Measurements from ENCODE around the gene DENND1B. TPM values are rescaled to one million over a fixed set of nuclear protein-coding genes. Genes with fewer than 3 reads are reported as not detected.

The DENND1B gene
- total RNA-seq, 1 experiment from 2014 or later = 20.9 TPM

GRCh38 chr1:197664391-197664790 lies 110.9 kb downstream of the DENND1B start:
- H3K27me3 Mint-ChIP-seq (ENCODE audit: insufficient read depth, unreplicated experiment) = no peaks in the 10 kb centered on the region
- intact Hi-C loops (cut with micrococcal nuclease) = no loop called here
- H3K4me3 Mint-ChIP-seq (ENCODE audit: unreplicated experiment) = no peak overlapping the region
- no peak for TF ChIP-seq CTCF (IDR thresholded peaks at IDR 0.05; ENCODE audit: unreplicated experiment)
- CTCF ChIA-PET = no interaction called here
- peaks cover 5% of the 10 kb centered on the region for H3K36me3 Mint-ChIP-seq (ENCODE audit: insufficient read depth, unreplicated experiment)
- H3K4me1 Mint-ChIP-seq (ENCODE audit: insufficient read depth, unreplicated experiment) = peaks cover 14% of the 10 kb centered on the region
- no peak for DNase-seq (ENCODE audit: unreplicated experiment)
- no TSS peak for BruUV-seq (replicated peaks)
- no peaks in the 10 kb centered on the region for H3K9me3 Mint-ChIP-seq (ENCODE audit: unreplicated experiment)
- POLR2A ChIA-PET = interaction anchor here (0.6 to 0.7 kb wide), 2 partner anchors 9 to 1220 kb away, joined by 3 read pairs; no protein-coding TSS in a partner anchor
- no peak overlapping the region for H3K27ac Mint-ChIP-seq (ENCODE audit: low read depth, unreplicated experiment)

- peaks cover 5% of the 10 kb centered on the region for H3K36me3 Mint-ChIP-seq (ENCODE audit: insufficient read depth, unreplicated experiment)
- POLR2A ChIA-PET = no interaction called here
- no peak overlapping the region for H3K4me3 Mint-ChIP-seq (ENCODE audit: unreplicated experiment)
Observed at GRCh38 chr1:197663162-197663953, 111.9 kb downstream of the DENND1B start.

GRCh38 chr1:197660389-197660788 lies 114.9 kb downstream of the DENND1B start:
- H3K9me3 Mint-ChIP-seq (ENCODE audit: unreplicated experiment) = no peaks in the 10 kb centered on the region
- no peak overlapping the region for H3K27ac Mint-ChIP-seq (ENCODE audit: low read depth, unreplicated experiment)
- DNase-seq (ENCODE audit: unreplicated experiment) = no peak
- CTCF ChIA-PET = no interaction called here
- POLR2A ChIA-PET = interaction anchor here (0.7 to 1.3 kb wide), 2 partner anchors 75 to 243 kb away, joined by 3 to 4 read pairs; no protein-coding TSS in a partner anchor
- no TSS peak for BruUV-seq (replicated peaks)
- H3K27me3 Mint-ChIP-seq (ENCODE audit: insufficient read depth, unreplicated experiment) = no peaks in the 10 kb centered on the region
- peaks cover 16% of the 10 kb centered on the region for H3K4me1 Mint-ChIP-seq (ENCODE audit: insufficient read depth, unreplicated experiment)
- TF ChIP-seq CTCF (IDR thresholded peaks at IDR 0.05; ENCODE audit: unreplicated experiment) = no peak
- peaks cover 11% of the 10 kb centered on the region for H3K36me3 Mint-ChIP-seq (ENCODE audit: insufficient read depth, unreplicated experiment)
- intact Hi-C loops (cut with micrococcal nuclease) = no loop called here
- H3K4me3 Mint-ChIP-seq (ENCODE audit: unreplicated experiment) = no peak overlapping the region

More at GRCh38 chr1:197663162-197663953, 111.9 kb downstream of the DENND1B start:
- H3K27me3 Mint-ChIP-seq (ENCODE audit: insufficient read depth, unreplicated experiment) = no peaks in the 10 kb centered on the region
- H3K4me1 Mint-ChIP-seq (ENCODE audit: insufficient read depth, unreplicated experiment) = peaks cover 16% of the 10 kb centered on the region
- no peak for TF ChIP-seq CTCF (IDR thresholded peaks at IDR 0.05; ENCODE audit: unreplicated experiment)
- CTCF ChIA-PET = no interaction called here
- DNase-seq (ENCODE audit: unreplicated experiment) = no peak
- intact Hi-C loops (cut with micrococcal nuclease) = no loop called here
- no peaks in the 10 kb centered on the region for H3K9me3 Mint-ChIP-seq (ENCODE audit: unreplicated experiment)
- no TSS peak for BruUV-seq (replicated peaks)
- peak overlapping the region; percentile 18 for H3K27ac Mint-ChIP-seq (ENCODE audit: low read depth, unreplicated experiment)

- no peak for TF ChIP-seq CTCF (IDR thresholded peaks at IDR 0.05; ENCODE audit: unreplicated experiment)
- intact Hi-C loops (cut with micrococcal nuclease) = no loop called here
- Mint-ChIP-seq H3K27me3 (ENCODE audit: insufficient read depth, unreplicated experiment) (no peaks in the 10 kb centered on the region), H3K4me3 (ENCODE audit: unreplicated experiment) (no peak overlapping the region), H3K9me3 (ENCODE audit: unreplicated experiment) (no peaks in the 10 kb centered on the region), H3K27ac (ENCODE audit: low read depth, unreplicated experiment) (peak overlapping the region; percentile 44), H3K36me3 (ENCODE audit: insufficient read depth, unreplicated experiment) (peaks cover 5% of the 10 kb centered on the region), H3K4me1 (ENCODE audit: insufficient read depth, unreplicated experiment) (peaks cover 16% of the 10 kb centered on the region)
- no TSS peak for BruUV-seq (replicated peaks)
- CTCF ChIA-PET = no interaction called here
- POLR2A ChIA-PET = no interaction called here
- no peak for DNase-seq (ENCODE audit: unreplicated experiment)
Observed at GRCh38 chr1:197659171-197659570, 116.1 kb downstream of the DENND1B start.
